UCSD-AML1 (cell line): ENCODE results near the gene PDE4B.

Experiments
- DNase-seq: peaks from one replicate; lab custom pipeline; 2025; ENCODE audit not compliant: unreplicated experiment; lab: John Stamatoyannopoulos, UW

PDE4B gene

GRCh38 chr1:66172272-66172671 is 379.6 kb downstream of the PDE4B start:
- DNase-seq = no peak

- no peak for DNase-seq
Observed at GRCh38 chr1:66175098-66175497, 382.4 kb downstream of the PDE4B start.

GRCh38 chr1:66175581-66175980 is 382.9 kb downstream of the PDE4B start:
- no peak for DNase-seq

- no peak for DNase-seq
Observed at GRCh38 chr1:66176012-66176715, 383.5 kb downstream of the PDE4B start.

- no peak for DNase-seq
Observed at GRCh38 chr1:66176832-66177231, 384.1 kb downstream of the PDE4B start.

GRCh38 chr1:66177510-66177909 is 384.8 kb downstream of the PDE4B start:
- no peak for DNase-seq

GRCh38 chr1:66182026-66182425 is 389.3 kb downstream of the PDE4B start:
- DNase-seq = no peak

- no peak for DNase-seq
Observed at GRCh38 chr1:66182551-66183178, 390.0 kb downstream of the PDE4B start.

- DNase-seq = no peak
Observed at GRCh38 chr1:66183400-66183799, 390.7 kb downstream of the PDE4B start.

- no peak for DNase-seq
Observed at GRCh38 chr1:66197120-66197519, 404.4 kb downstream of the PDE4B start.

- DNase-seq = no peak
Observed at GRCh38 chr1:66197785-66198184, 405.1 kb downstream of the PDE4B start.

- no peak for DNase-seq
Observed at GRCh38 chr1:66206563-66207144, 414.0 kb downstream of the PDE4B start.

GRCh38 chr1:66207484-66207883 is 414.8 kb downstream of the PDE4B start:
- DNase-seq = no peak

- no peak for DNase-seq
Observed at GRCh38 chr1:66208632-66209031, 415.9 kb downstream of the PDE4B start.

GRCh38 chr1:66210635-66211244 is 418.0 kb downstream of the PDE4B start:
- DNase-seq = no peak

GRCh38 chr1:66211521-66211920 is 418.8 kb downstream of the PDE4B start:
- no peak for DNase-seq

- no peak for DNase-seq
Observed at GRCh38 chr1:66213491-66213890, 420.8 kb downstream of the PDE4B start.

GRCh38 chr1:66214901-66215300 is 422.2 kb downstream of the PDE4B start:
- no peak for DNase-seq

- no peak for DNase-seq
Observed at GRCh38 chr1:66217021-66217420, 424.3 kb downstream of the PDE4B start.

GRCh38 chr1:66217561-66217960 is 424.9 kb downstream of the PDE4B start:
- no peak for DNase-seq

- no peak for DNase-seq
Observed at GRCh38 chr1:66220477-66220876, 427.8 kb downstream of the PDE4B start.

GRCh38 chr1:66223681-66224080 is 431.0 kb downstream of the PDE4B start:
- no peak for DNase-seq
